GM12878 (cell line): ENCODE results near the gene C15orf62. TPM values are rescaled to one million over a fixed set of nuclear protein-coding genes. Genes with fewer than 3 reads are reported as not detected.

Experiments used
- BHLHE40 ChIP-seq, 2 experiments: fragments of 450-650 bp in 1 of 2; IDR thresholded peaks; 2 replicates each; pipeline ENCODE4 v1.6.1; 2011 to 2017; ENCODE audit warnings: low read depth in 2 of 2, borderline replicate concordance in 1 of 2, improper control_type of control experiment in 1 of 2, low read length in 1 of 2, mild to moderate bottlenecking in 1 of 2
- DPF2 ChIP-seq: fragments of 450-650 bp; IDR thresholded peaks from 2 replicates; pipeline ENCODE4 v1.6.1; 2017; ENCODE audit warnings: mild to moderate bottlenecking
- ESRRA ChIP-seq: IDR thresholded peaks from 2 replicates; pipeline ENCODE4 v1.6.1; 2012; ENCODE audit warnings: mild to moderate bottlenecking, low read length, improper control_type of control experiment
- ETV6 ChIP-seq, 2 experiments: fragments of 450-650 bp in 1 of 2; IDR thresholded peaks in 1 of 2; conservative IDR thresholded peaks in 1 of 2; 2 replicates each; pipeline ENCODE4 v1.6.1; 2014; ENCODE audit warnings: antibody characterized with exemption in 1 of 2, borderline replicate concordance in 1 of 2, low read depth in 1 of 2, mild to moderate bottlenecking in 1 of 2, moderate library complexity in 1 of 2
- IKZF2 ChIP-seq, 2 experiments: fragments of 450-650 bp; IDR thresholded peaks; 2 replicates each; pipeline ENCODE4 v1.6.1; 2017; ENCODE audit warnings: mild to moderate bottlenecking in 2 of 2, moderate library complexity in 2 of 2
- MYB ChIP-seq: fragments of 150-350 bp; IDR thresholded peaks from 2 replicates; pipeline ENCODE4 v1.6.1; 2014; ENCODE audit warnings: mild to moderate bottlenecking, low read depth, low read length, borderline replicate concordance
- RBBP5 ChIP-seq: fragments of 200-600 bp; sonication (generic); conservative IDR thresholded peaks from 2 replicates; pipeline ENCODE4 v1.6.1; 2016
- SPI1 ChIP-seq: IDR thresholded peaks from 2 replicates; pipeline ENCODE4 v1.6.1; 2011; ENCODE audit warnings: low read depth, mild to moderate bottlenecking, low read length, moderate library complexity, borderline replicate concordance; ENCODE audit not compliant: insufficient read depth
- SUPT20H ChIP-seq: IDR thresholded peaks from 2 replicates; pipeline ENCODE4 v1.6.1; 2011; ENCODE audit warnings: low read depth, mild to moderate bottlenecking, low read length, moderate library complexity, borderline replicate concordance; ENCODE audit not compliant: control insufficient read depth
- polyA plus RNA-seq, 11 experiments: library from polyadenylated mRNA; depleted of rRNA in 4 of 11; unstranded in 6 of 11; stranded (reverse) in 5 of 11; fragments of >200 nt; fragmentation: Nextera tagmentation in 4 of 11; fragmentation: Illumina TruSeq in 1 of 11; extraction: Ambion mirVana in 4 of 11; extraction: Trizol in 1 of 11; gene quantifications; 1 replicate in 1 of 11; 2 replicates in 10 of 11; pipeline versions ENCODE4 v1.2.1 to v1.2.3, GENCODE V29; 2011 to 2016; ENCODE audit warnings: inconsistent platforms in 2 of 11, missing spikeins in 2 of 11, low read depth in 1 of 11
- total RNA-seq, 4 experiments: library from RNA; depleted of rRNA in 3 of 4; stranded (reverse); fragments of >200 nt in 3 of 4; fragmentation: Illumina TruSeq in 1 of 4; extraction: Trizol in 1 of 4; gene quantifications; 2 replicates each; pipeline versions ENCODE4 v1.2.1 to v1.2.3, GENCODE V29; 2013 to 2021
- TF ChIP-seq, protein P1 (sequence below): fragments of 450-650 bp; IDR thresholded peaks from 2 replicates; pipeline ENCODE4 v1.6.1; 2017; ENCODE audit warnings: borderline replicate concordance
- TF ChIP-seq, protein P2 (sequence below): fragments of 450-650 bp; formaldehyde crosslinking; IDR thresholded peaks from 2 replicates; pipeline ENCODE4 v1.4.0; 2022; ENCODE audit warnings: mild to moderate bottlenecking, moderate library complexity

C15orf62 gene
- total and polyA plus RNA-seq, 10 of the 15 experiments (the other 5 are each of a cell fraction or from before 2014, with no cell fraction given): 0.06 to 0.68 (median 0.40) TPM; not detected in 1

DNA sequence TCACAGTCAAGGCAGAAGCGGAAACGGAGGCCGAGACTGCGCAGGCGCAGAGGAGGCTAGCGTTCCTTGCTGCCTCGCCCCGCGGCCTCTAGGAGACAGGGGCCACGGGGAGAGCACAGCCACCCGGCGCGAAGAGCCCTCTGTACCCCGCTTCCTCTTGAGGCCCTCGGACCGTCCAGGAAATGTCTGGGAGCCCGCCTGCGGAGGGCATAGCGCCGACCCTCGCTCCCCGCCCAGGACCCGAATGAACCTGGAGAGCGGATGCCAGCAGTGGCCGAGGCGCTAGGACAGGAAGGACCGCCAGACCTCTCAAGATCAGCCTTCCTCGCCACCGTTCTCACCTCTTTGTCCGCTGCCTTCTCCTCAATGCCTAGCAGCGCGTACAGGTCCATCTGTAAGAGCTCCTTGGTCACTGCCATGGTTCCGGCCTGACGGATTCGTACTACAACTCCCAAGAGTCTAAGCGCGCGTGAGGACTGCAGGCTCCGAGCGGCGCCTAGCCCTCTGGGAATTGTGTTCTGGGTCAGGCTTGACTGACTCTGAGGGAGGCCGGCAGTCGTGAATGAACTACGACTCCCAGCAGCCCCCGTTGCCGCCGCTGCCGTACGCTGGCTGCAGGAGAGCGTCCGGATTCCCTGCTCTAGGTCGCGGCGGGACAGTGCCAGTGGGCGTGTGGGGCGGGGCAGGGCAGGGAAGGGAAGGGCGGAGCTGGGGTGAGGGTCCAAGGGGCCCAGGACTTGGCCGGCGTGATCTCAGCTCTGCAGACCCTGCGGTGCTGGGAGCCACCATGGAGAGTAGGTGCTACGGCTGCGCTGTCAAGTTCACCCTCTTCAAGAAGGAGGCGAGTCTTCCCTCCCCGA lies 37.5 kb downstream of the C15orf62 start, which contains the start of the genes DNAJC17 and ZFYVE19 (continued):
- TF ChIP-seq, protein P1, sequence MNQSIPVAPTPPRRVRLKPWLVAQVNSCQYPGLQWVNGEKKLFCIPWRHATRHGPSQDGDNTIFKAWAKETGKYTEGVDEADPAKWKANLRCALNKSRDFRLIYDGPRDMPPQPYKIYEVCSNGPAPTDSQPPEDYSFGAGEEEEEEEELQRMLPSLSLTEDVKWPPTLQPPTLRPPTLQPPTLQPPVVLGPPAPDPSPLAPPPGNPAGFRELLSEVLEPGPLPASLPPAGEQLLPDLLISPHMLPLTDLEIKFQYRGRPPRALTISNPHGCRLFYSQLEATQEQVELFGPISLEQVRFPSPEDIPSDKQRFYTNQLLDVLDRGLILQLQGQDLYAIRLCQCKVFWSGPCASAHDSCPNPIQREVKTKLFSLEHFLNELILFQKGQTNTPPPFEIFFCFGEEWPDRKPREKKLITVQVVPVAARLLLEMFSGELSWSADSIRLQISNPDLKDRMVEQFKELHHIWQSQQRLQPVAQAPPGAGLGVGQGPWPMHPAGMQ: no peak
- no peak for TF ChIP-seq MYB
- no peak for TF ChIP-seq SPI1
- peak; percentile 70; the same call in 1 of the 2 replicates for TF ChIP-seq DPF2
- TF ChIP-seq IKZF2 (IDR thresholded peaks at IDR 0.05): peak; percentile 47 to 61; a peak in 2 of 4 replicates
- TF ChIP-seq ESRRA: peak; percentile 2; the same call in 1 of the 2 replicates
- TF ChIP-seq, protein P2, sequence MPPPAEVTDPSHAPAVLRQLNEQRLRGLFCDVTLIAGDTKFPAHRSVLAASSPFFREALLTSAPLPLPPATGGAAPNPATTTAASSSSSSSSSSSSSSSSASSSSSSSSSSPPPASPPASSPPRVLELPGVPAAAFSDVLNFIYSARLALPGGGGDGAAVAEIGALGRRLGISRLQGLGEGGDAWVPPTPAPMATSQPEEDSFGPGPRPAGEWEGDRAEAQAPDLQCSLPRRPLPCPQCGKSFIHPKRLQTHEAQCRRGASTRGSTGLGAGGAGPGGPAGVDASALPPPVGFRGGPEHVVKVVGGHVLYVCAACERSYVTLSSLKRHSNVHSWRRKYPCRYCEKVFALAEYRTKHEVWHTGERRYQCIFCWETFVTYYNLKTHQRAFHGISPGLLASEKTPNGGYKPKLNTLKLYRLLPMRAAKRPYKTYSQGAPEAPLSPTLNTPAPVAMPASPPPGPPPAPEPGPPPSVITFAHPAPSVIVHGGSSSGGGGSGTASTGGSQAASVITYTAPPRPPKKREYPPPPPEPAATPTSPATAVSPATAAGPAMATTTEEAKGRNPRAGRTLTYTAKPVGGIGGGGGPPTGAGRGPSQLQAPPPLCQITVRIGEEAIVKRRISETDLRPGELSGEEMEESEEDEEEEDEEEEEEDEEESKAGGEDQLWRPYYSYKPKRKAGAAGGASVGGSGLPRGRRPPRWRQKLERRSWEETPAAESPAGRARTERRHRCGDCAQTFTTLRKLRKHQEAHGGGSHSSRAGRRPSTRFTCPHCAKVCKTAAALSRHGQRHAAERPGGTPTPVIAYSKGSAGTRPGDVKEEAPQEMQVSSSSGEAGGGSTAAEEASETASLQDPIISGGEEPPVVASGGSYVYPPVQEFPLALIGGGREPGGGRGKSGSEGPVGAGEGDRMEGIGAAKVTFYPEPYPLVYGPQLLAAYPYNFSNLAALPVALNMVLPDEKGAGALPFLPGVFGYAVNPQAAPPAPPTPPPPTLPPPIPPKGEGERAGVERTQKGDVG (CRISPR knock-in tag): no peak
- no peak for TF ChIP-seq RBBP5
- TF ChIP-seq BHLHE40 (IDR thresholded peaks at IDR 0.05; ENCODE audit: borderline replicate concordance in 1 of 2, low read depth in 2 of 2, low read length in 1 of 2): peak; percentile 24 to 42; a peak in 2 of 4 replicates
- no peak for TF ChIP-seq SUPT20H
- no peak for TF ChIP-seq ETV6 (conservative IDR thresholded peaks at IDR 0.05 in 1 of 2, IDR thresholded peaks at IDR 0.05 in 1 of 2; ENCODE audit: borderline replicate concordance in 1 of 2, low read depth in 1 of 2)
